Peyer's patch (tissue), 4 donors: ENCODE measurements around the gene EDN2. TPM values are rescaled to one million over a fixed set of nuclear protein-coding genes. Genes with fewer than 3 reads are reported as not detected.

Source experiments
- DNase-seq, 3 donors: peaks; one replicate each; pipeline ENCODE4 v3.0.0-alpha.2; 2017 to 2019
- H3K27ac ChIP-seq, 4 donors: fragments of 200-600 bp; sonication (generic); one replicate each; pipeline ENCODE4 v1.5.1; 2016 to 2019
- H3K27me3 ChIP-seq, 2 donors: fragments of 200-600 bp; sonication (generic); one replicate each; pipeline ENCODE4 v1.5.1; 2019
- H3K36me3 ChIP-seq, 3 donors: fragments of 200-600 bp; sonication (generic); one replicate each; pipeline ENCODE4 v1.5.1; 2016 to 2019
- H3K4me1 ChIP-seq, 4 donors: fragments of 200-600 bp; sonication (generic); one replicate each; pipeline ENCODE4 v1.5.1; 2016 to 2019
- H3K4me3 ChIP-seq, 4 donors: fragments of 200-600 bp; sonication (generic); 1 replicate in 3 of 4; 2 replicates in 1 of 4; pipeline ENCODE4 v1.5.1; 2016 to 2019; ENCODE audit warnings: mild to moderate bottlenecking in 1 of 4
- H3K9me3 ChIP-seq, 4 donors: fragments of 200-600 bp; sonication (generic); one replicate each; pipeline ENCODE4 v1.5.1; 2016 to 2019; ENCODE audit warnings: mild to moderate bottlenecking in 1 of 4
- CTCF ChIP-seq, 6 experiments: fragments of 450-650 bp in 4 of 6; fragments of 200-600 bp in 2 of 6; sonication (generic) in 1 of 6; IDR thresholded peaks; one replicate each; pipeline ENCODE4 v1.5.1; 2017 to 2019; ENCODE audit warnings: antibody characterized with exemption in 6 of 6, mild to moderate bottlenecking in 3 of 6, moderate library complexity in 1 of 6
- POLR2A ChIP-seq, 2 donors: fragments of 450-650 bp; IDR thresholded peaks; one replicate each; pipeline ENCODE4 v1.5.1; 2017; ENCODE audit warnings: antibody characterized with exemption in 2 of 2, mild to moderate bottlenecking in 2 of 2, moderate library complexity in 2 of 2
- total RNA-seq, 4 donors: library from RNA; depleted of rRNA; stranded (reverse); fragments of >200 nt; gene quantifications; one replicate each; pipeline ENCODE4 v1.1.0, GENCODE V29; 2016

EDN2 gene
- total RNA-seq, 4 donors from 2014 or later = 43.2 to 75.0 (median 49.1) TPM; not detected in 1

- Histone ChIP-seq H3K9me3 (no peaks in the 10 kb centered on the region), H3K27me3 (no peaks in the 10 kb centered on the region), H3K4me3 (no peak overlapping the region), H3K4me1 (peaks cover 0 to 78% (median 0%) of the 10 kb centered on the region in 4 donors), H3K27ac (peak overlapping the region in 2 of 4 donors; percentile 39 to 93), H3K36me3 (no peaks in the 10 kb centered on the region)
- peak in 1 of 3 donors; percentile 40 for DNase-seq
- TF ChIP-seq POLR2A (IDR thresholded peaks at IDR 0.05) = no peak
- TF ChIP-seq CTCF (IDR thresholded peaks at IDR 0.05) = no peak
Measured at GRCh38 chr1:41480204-41481108, 4.0 kb downstream of the EDN2 start.

- H3K27ac ChIP-seq = peak overlapping the region in 2 of 4 donors; percentile 39 to 93
- no peak for TF ChIP-seq POLR2A (IDR thresholded peaks at IDR 0.05)
- no peak for TF ChIP-seq CTCF (IDR thresholded peaks at IDR 0.05)
- no peak overlapping the region for H3K4me3 ChIP-seq
- H3K36me3 ChIP-seq = no peaks in the 10 kb centered on the region
- H3K4me1 ChIP-seq = peaks cover 0 to 78% (median 0%) of the 10 kb centered on the region in 4 donors
- no peaks in the 10 kb centered on the region for H3K27me3 ChIP-seq
- H3K9me3 ChIP-seq = no peaks in the 10 kb centered on the region
- peak in 1 of 3 donors; percentile 48 for DNase-seq
Measured at GRCh38 chr1:41479808-41480160, 4.7 kb downstream of the EDN2 start.

DNA sequence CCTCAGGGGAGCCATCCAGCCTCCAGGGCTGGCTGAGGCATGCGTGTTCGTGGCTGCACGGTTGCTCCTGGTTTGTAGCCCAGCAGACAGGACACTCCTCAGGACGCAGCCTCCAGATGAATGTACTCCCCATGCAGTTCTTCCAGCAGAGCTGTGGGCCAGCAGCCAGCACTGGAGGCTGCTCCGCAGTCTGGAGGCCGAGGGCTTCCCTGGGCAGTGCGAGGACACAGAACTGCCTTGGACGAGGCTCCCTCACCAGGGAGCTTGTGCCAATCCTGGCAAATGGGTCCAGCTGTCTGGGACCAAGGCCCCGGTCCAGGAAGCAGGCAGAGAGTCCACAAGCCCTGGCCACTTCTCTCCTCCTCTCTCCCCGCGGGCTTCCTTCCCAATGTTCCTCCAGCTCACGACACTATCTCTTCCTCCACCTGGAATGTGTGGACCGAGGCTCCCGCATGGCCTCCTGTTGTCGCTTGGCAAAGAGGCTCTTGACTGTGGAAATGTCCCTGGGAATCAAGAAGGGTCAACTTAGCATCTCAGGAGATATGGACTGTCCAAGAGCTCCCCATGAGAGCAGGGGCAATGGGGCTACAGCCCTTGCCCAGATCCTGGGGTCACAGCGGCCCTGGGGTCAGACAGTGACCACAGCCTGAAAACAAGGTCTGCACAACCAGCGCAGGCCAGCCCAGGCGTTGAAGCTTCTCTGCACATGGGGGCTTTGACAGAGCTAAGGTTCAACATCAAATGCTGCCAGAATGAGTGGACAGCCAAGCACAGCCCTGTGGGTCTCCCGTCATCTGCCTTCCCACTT is 5.3 kb downstream of the EDN2 start:
- Histone ChIP-seq H3K4me1 (peaks cover 0 to 78% (median 3%) of the 10 kb centered on the region in 4 donors), H3K27me3 (no peaks in the 10 kb centered on the region), H3K9me3 (no peaks in the 10 kb centered on the region), H3K4me3 (no peak overlapping the region), H3K27ac (peak overlapping the region in 2 of 4 donors; percentile 80 to 93), H3K36me3 (no peaks in the 10 kb centered on the region)
- TF ChIP-seq CTCF (IDR thresholded peaks at IDR 0.05) (no peak), POLR2A (IDR thresholded peaks at IDR 0.05) (no peak)
- DNase-seq = peak in 1 of 3 donors; percentile 48

DNA sequence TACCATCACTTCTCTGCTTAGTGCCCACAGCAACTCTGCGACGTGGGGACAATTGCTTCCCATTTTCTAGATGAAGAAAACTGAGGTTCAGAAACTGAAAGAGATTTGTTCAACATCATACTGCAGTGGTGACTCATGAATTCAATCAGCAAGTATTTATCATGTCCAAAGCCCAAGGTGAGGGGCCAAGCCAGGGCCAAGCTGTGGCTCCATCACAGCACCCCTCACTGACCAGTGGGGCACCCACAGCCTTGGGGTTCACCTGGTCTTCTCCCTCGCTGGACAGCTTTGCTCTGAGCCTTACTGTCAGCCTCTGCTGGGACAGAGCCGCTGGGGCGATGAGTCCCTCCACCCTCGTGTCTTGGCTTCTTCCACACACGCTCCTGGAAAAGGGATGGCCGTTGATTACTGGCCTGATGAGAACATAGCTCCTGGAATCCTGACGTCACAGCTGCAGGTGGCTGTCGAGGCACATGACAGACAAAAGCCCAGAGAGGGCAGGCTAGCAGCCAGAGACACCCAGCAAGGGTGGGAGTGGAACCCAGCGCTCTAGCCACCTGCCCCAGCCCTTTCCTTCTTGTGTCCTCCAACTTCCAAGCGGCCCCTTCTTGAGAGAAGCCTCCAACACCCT is 6.2 kb downstream of the EDN2 start:
- H3K27me3 ChIP-seq = no peaks in the 10 kb centered on the region
- TF ChIP-seq POLR2A (IDR thresholded peaks at IDR 0.05) (no peak), CTCF (IDR thresholded peaks at IDR 0.05) (no peak)
- peak in 1 of 3 donors; percentile 49 for DNase-seq
- peak overlapping the region in 3 of 4 donors; percentile 74 to 93 (median 80) for H3K27ac ChIP-seq
- H3K36me3 ChIP-seq = no peaks in the 10 kb centered on the region
- H3K9me3 ChIP-seq = no peaks in the 10 kb centered on the region
- peaks cover 0 to 79% (median 3%) of the 10 kb centered on the region in 4 donors for H3K4me1 ChIP-seq
- no peak overlapping the region for H3K4me3 ChIP-seq

DNA sequence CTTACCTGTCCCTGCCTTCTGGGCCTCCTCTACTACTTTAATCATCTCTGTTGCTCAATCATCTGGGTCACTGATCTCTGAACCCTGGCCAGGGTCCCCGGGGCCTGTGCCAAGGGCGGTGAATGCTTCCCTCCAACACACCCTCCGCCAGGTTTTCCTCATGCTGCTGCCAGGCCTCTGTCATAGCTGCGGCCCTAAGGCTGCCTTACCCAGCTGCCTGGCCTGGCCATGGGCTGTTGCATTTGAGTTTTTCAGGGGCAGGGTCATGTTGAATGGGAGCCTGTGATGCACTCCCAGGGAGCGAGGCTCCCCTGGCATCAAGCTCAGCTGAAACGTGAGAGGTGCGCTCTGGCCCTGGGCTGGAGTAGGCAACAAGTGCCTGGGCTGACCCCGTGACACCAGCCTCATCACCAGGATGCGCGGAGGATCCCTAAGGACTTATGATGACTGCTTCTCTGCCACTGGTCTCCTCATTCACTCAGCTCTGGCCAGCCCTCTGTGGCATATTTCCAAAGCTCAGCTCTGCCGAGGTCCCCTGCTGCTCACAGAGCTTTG is 7.6 kb downstream of the EDN2 start:
- no peaks in the 10 kb centered on the region for H3K27me3 ChIP-seq
- TF ChIP-seq POLR2A (IDR thresholded peaks at IDR 0.05) (peak; percentile 19 to 68), CTCF (IDR thresholded peaks at IDR 0.05) (no peak)
- peaks cover 0 to 70% (median 3%) of the 10 kb centered on the region in 4 donors for H3K4me1 ChIP-seq
- H3K27ac ChIP-seq = peak overlapping the region in 3 of 4 donors; percentile 74 to 93 (median 80)
- DNase-seq = peak in 2 of 3 donors; percentile 91 to 93
- no peaks in the 10 kb centered on the region for H3K36me3 ChIP-seq
- H3K4me3 ChIP-seq = no peak overlapping the region
- no peaks in the 10 kb centered on the region for H3K9me3 ChIP-seq
